H1 (cell line): ENCODE data around the gene TBC1D16. TPM values are rescaled to one million over a fixed set of nuclear protein-coding genes. Genes with fewer than 3 reads are reported as not detected.

Source experiments
- CTCF ChIA-PET: fragments of 300-600 bp; sonication (Branson Sonifier 250); formaldehyde crosslinking; loops from one replicate; lab custom pipeline; 2021; ENCODE audit not compliant: partially characterized antibody; lab: Charles Lee
- POLR2A ChIA-PET: fragments of 300-600 bp; sonication (Branson Sonifier 250); formaldehyde crosslinking; loops from one replicate; lab custom pipeline; 2021; ENCODE audit warnings: inconsistent platforms; ENCODE audit not compliant: partially characterized antibody; lab: Charles Lee
- DNase-seq, 2 experiments: peaks; one replicate each; pipeline versions ENCODE4 v3.0.0 to v3.0.0-alpha.2; 2010 to 2022; ENCODE audit warnings: low spot score in 2 of 2, low read depth in 1 of 2, mixed read lengths in 1 of 2
- FAIRE-seq: peaks from 2 replicates; lab custom pipeline; 2011; peaks lifted over from hg19 to GRCh38; lab: Jason Lieb, UNC
- H2AFZ ChIP-seq: 2 replicates; pipeline ENCODE4 v1.8.1; 2012; ENCODE audit warnings: low read length, inconsistent platforms
- H2AK5ac ChIP-seq: 2 replicates; pipeline ENCODE4 v1.6.1; 2013; ENCODE audit warnings: low read depth, low read length
- H2BK120ac ChIP-seq: replicated peaks from 2 replicates; pipeline ENCODE3; 2013; ENCODE audit warnings: low read depth, low read length, inconsistent platforms
- H2BK12ac ChIP-seq: 2 replicates; pipeline ENCODE4 v1.6.1; 2013; ENCODE audit warnings: low read depth, low read length
- H2BK15ac ChIP-seq: 2 replicates; pipeline ENCODE4 v1.6.1; 2013; ENCODE audit warnings: low read length
- H2BK20ac ChIP-seq: 2 replicates; pipeline ENCODE4 v1.6.1; 2013; ENCODE audit warnings: low read length
- H2BK5ac ChIP-seq: 2 replicates; pipeline ENCODE4 v1.6.1; 2013; ENCODE audit warnings: low read depth, low read length
- H3K14ac ChIP-seq: 2 replicates; pipeline ENCODE4 v1.6.1; 2013; ENCODE audit warnings: inconsistent platforms; ENCODE audit not compliant: insufficient read length
- H3K18ac ChIP-seq: 2 replicates; pipeline ENCODE4 v1.6.1; 2013; ENCODE audit warnings: low read length; ENCODE audit errors: extremely low read depth
- H3K23ac ChIP-seq: 2 replicates; pipeline ENCODE4 v1.6.1; 2013; ENCODE audit warnings: inconsistent platforms; ENCODE audit not compliant: insufficient read length
- H3K23me2 ChIP-seq: 2 replicates; pipeline ENCODE4 v1.6.1; 2013; ENCODE audit warnings: low read depth, low read length
- H3K27ac ChIP-seq: 2 replicates; pipeline ENCODE4 v1.6.1; 2011; ENCODE audit warnings: low read depth, low read length, inconsistent platforms
- H3K27me3 ChIP-seq, 4 experiments: replicated peaks in 1 of 4; 1 replicate in 1 of 4; 2 replicates in 3 of 4; pipeline versions ENCODE4 v1.6.1 to v1.8.1; 2011 to 2013; ENCODE audit warnings: low read length in 3 of 4, mild to moderate bottlenecking in 3 of 4, inconsistent platforms in 2 of 4, mixed read lengths in 2 of 4, moderate library complexity in 1 of 4; ENCODE audit not compliant: control insufficient read depth in 3 of 4, insufficient read depth in 3 of 4; ENCODE audit errors: extremely low read depth in 1 of 4
- H3K36me3 ChIP-seq, 4 experiments: 2 replicates each; pipeline versions ENCODE4 v1.6.1 to v1.8.1; 2011 to 2013; ENCODE audit warnings: mild to moderate bottlenecking in 4 of 4, low read length in 3 of 4, moderate library complexity in 2 of 4, control low read depth in 1 of 4, inconsistent platforms in 1 of 4; ENCODE audit not compliant: insufficient read depth in 4 of 4, control insufficient read depth in 2 of 4
- H3K4ac ChIP-seq: replicated peaks from 2 replicates; pipeline ENCODE3; 2013; ENCODE audit warnings: low read length, low read depth, mixed read lengths, inconsistent platforms; ENCODE audit not compliant: insufficient read length
- H3K4me1 ChIP-seq, 4 experiments: replicated peaks in 1 of 4; 1 replicate in 1 of 4; 2 replicates in 3 of 4; pipeline versions ENCODE4 v1.6.1 to v1.8.1; 2011 to 2013; ENCODE audit warnings: low read length in 3 of 4, inconsistent platforms in 2 of 4, mixed read lengths in 1 of 4; ENCODE audit not compliant: insufficient read depth in 4 of 4, control insufficient read depth in 3 of 4
- H3K4me2 ChIP-seq, 2 experiments: 2 replicates each; pipeline versions ENCODE4 v1.6.1 to v1.8.1; 2011 to 2013; ENCODE audit warnings: low read depth in 2 of 2, low read length in 2 of 2, control low read depth in 1 of 2, inconsistent platforms in 1 of 2, mild to moderate bottlenecking in 1 of 2; ENCODE audit not compliant: insufficient read depth in 1 of 2
- H3K4me3 ChIP-seq, 4 experiments: fragments of 200-600, 300-600 bp in 1 of 4; sonication (generic), shearing (Covaris generic), sonication (Bioruptor Twin) in 1 of 4; 2 replicates each; pipeline versions ENCODE4 v1.5.1 to v1.8.1; 2011 to 2016; ENCODE audit warnings: low read length in 4 of 4, low read depth in 3 of 4, control low read depth in 2 of 4, inconsistent platforms in 2 of 4, mild to moderate bottlenecking in 2 of 4, mixed read lengths in 1 of 4, moderate library complexity in 1 of 4; ENCODE audit not compliant: insufficient read depth in 2 of 4; ENCODE audit errors: extremely low read depth in 1 of 4
- H3K56ac ChIP-seq: replicated peaks from 2 replicates; pipeline ENCODE3; 2013; ENCODE audit warnings: low read depth, mild to moderate bottlenecking, mixed read lengths, low read length, inconsistent platforms; ENCODE audit not compliant: insufficient read length
- H3K79me1 ChIP-seq: 2 replicates; pipeline ENCODE4 v1.6.1; 2013; ENCODE audit warnings: low read depth, low read length, control low read depth
- H3K79me2 ChIP-seq, 2 experiments: 2 replicates each; pipeline versions ENCODE4 v1.6.1 to v1.8.1; 2012 to 2013; ENCODE audit warnings: low read length in 2 of 2, mild to moderate bottlenecking in 2 of 2, inconsistent platforms in 1 of 2; ENCODE audit not compliant: insufficient read depth in 2 of 2, control insufficient read depth in 1 of 2
- H3K9ac ChIP-seq, 4 experiments: replicated peaks in 1 of 4; 1 replicate in 1 of 4; 2 replicates in 3 of 4; pipeline versions ENCODE4 v1.6.1 to v1.8.1; 2011 to 2013; ENCODE audit warnings: low read depth in 3 of 4, low read length in 3 of 4, control low read depth in 2 of 4, mild to moderate bottlenecking in 2 of 4, moderate library complexity in 2 of 4, inconsistent platforms in 1 of 4; ENCODE audit errors: extremely low read depth in 1 of 4
- H3K9me3 ChIP-seq, 2 experiments: 2 replicates each; pipeline versions ENCODE4 v1.6.1 to v1.8.1; 2012 to 2013; ENCODE audit warnings: mild to moderate bottlenecking in 2 of 2, moderate library complexity in 2 of 2, control low read depth in 1 of 2, inconsistent platforms in 1 of 2, low read depth in 1 of 2, low read length in 1 of 2, mixed read lengths in 1 of 2; ENCODE audit not compliant: insufficient read depth in 2 of 2
- H4K20me1 ChIP-seq, 2 experiments: replicated peaks in 1 of 2; 2 replicates each; pipeline versions ENCODE3 to v1.8.1; 2011 to 2013; ENCODE audit warnings: inconsistent platforms in 2 of 2, low read length in 2 of 2, mild to moderate bottlenecking in 1 of 2; ENCODE audit not compliant: insufficient read depth in 2 of 2, control insufficient read depth in 1 of 2
- H4K5ac ChIP-seq: 2 replicates; pipeline ENCODE4 v1.6.1; 2013; ENCODE audit warnings: low read length, low read depth, mixed read lengths, inconsistent platforms; ENCODE audit not compliant: insufficient read length
- H4K8ac ChIP-seq: 2 replicates; pipeline ENCODE4 v1.8.0; 2013; ENCODE audit warnings: mild to moderate bottlenecking, moderate library complexity, low read length, inconsistent platforms; ENCODE audit not compliant: insufficient read depth; ENCODE audit errors: extremely low read depth
- H4K91ac ChIP-seq: replicated peaks from 2 replicates; pipeline ENCODE3; 2013; ENCODE audit warnings: low read length, mixed read lengths, inconsistent platforms; ENCODE audit not compliant: insufficient read length
- PHF8 ChIP-seq: fragments of 200-600 bp; sonication (generic); conservative IDR thresholded peaks from 2 replicates; pipeline ENCODE4 v1.7.1; 2012; ENCODE audit warnings: low read depth, mild to moderate bottlenecking, inconsistent platforms, low read length, moderate library complexity
- POLR2A ChIP-seq, 2 experiments: IDR thresholded peaks; 1 replicate in 1 of 2; 2 replicates in 1 of 2; pipeline ENCODE4 v1.6.1; 2011; ENCODE audit warnings: low read depth in 2 of 2, low read length in 2 of 2, mild to moderate bottlenecking in 2 of 2; ENCODE audit errors: control extremely low read depth in 1 of 2
- RBBP5 ChIP-seq: IDR thresholded peaks from 2 replicates; pipeline ENCODE4 v1.7.1; 2012; ENCODE audit warnings: low read depth, mild to moderate bottlenecking, inconsistent platforms, low read length, moderate library complexity, borderline replicate concordance
- WGBS, 2 experiments: shearing (Covaris generic) in 1 of 2; methylation state at CpG; one replicate each; pipeline versions ENCODE4 v1.1.6 to v1.1.7; 2013 to 2015; ENCODE audit warnings: low lambda C conversion rate in 2 of 2, mixed read lengths in 2 of 2, inconsistent platforms in 1 of 2, low coverage in 1 of 2, missing lambda C conversion rate in 1 of 2; ENCODE audit not compliant: insufficient replicate concordance in 2 of 2, insufficient coverage in 1 of 2, insufficient read length in 1 of 2; ENCODE audit errors: extremely low coverage in 1 of 2, missing lambda C conversion rate in 1 of 2; 5-methylcytosine and 5-hydroxymethylcytosine counted together
- polyA plus RNA-seq, 7 experiments: library from polyadenylated mRNA; depleted of rRNA in 3 of 7; stranded (reverse) in 5 of 7; unstranded in 2 of 7; fragments of >200 nt in 5 of 7; fragments of 200-250 nt in 2 of 7; gene quantifications; 1 replicate in 5 of 7; 2 replicates in 1 of 7; 4 replicates in 1 of 7; pipeline versions ENCODE4 v1.2.1 to v1.2.3, GENCODE V29; 2011 to 2013; ENCODE audit warnings: missing spikeins in 2 of 7, mixed read lengths in 2 of 7
- total RNA-seq: library from RNA; stranded (reverse); fragmentation: NEBNext Ultra II Directional; extraction: Animal tissue kit (Norgen Biotek cat#: 25700); gene quantifications from 2 replicates; pipeline ENCODE4 v1.2.1, GENCODE V29; 2021

Gene TBC1D16
- total and polyA plus RNA-seq, 2 of the 8 experiments (the other 6 are each of a cell fraction or from before 2014, with no cell fraction given), result 21.1 to 109 TPM

DNA sequence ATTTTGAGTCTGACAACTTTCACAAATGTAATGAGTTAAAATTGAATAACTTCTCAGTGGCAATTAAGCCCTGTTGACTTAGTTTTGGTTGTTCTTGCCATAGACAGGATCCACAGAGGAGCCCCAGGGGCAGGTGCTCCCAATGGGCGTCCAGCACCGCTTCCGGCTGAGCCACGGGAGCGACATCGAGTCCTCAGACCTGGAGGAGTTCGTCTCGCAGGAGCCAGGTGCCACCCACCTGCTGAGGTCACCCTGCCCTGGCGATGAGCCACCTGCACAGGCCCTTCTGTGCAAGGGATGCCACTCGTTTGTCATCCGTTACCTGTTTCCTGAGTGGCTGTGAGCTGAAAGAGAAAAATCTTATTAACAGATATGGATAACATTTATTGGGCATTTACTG is 11.5 kb upstream of the TBC1D16 start:
- CTCF ChIA-PET, result interaction anchor here (0.6 kb wide), 1 partner anchor 45 kb away, joined by 3 read pairs; no protein-coding TSS in a partner anchor
- 96% methylated on average over 11 of the region's 11 CpGs; no CpG with 5 or more reads in 1 of the 2 experiments for WGBS, 2 experiments

More for the DNA sequence above, 11.5 kb upstream of the TBC1D16 start:
- Histone ChIP-seq H4K8ac (no peak overlapping the region), H2BK12ac (no peak overlapping the region), H2AFZ (no peak overlapping the region), H3K23ac (no peak overlapping the region), H3K4ac (no peak overlapping the region), H3K18ac (no peak overlapping the region), H3K36me3 (peaks cover 0 to 2% (median 0%) of the 10 kb centered on the region in 4 experiments; a peak in 2 of 8 replicates), H3K27me3 (no peaks in the 10 kb centered on the region), H3K23me2 (no peaks in the 10 kb centered on the region), H3K4me2 (no peak overlapping the region), H3K9ac (no peak overlapping the region), H2BK120ac (no peak overlapping the region), H3K79me1 (no peaks in the 10 kb centered on the region), H4K20me1 (peaks cover 0 to 2% of the 10 kb centered on the region in 2 experiments), H2BK20ac (no peak overlapping the region), H3K14ac (no peak overlapping the region), H3K9me3 (no peaks in the 10 kb centered on the region), H4K91ac (no peak overlapping the region), H2BK15ac (no peak overlapping the region), H3K56ac (no peak overlapping the region), H3K79me2 (no peaks in the 10 kb centered on the region), H3K4me3 (no peak overlapping the region), H2BK5ac (no peak overlapping the region), H4K5ac (no peak overlapping the region), H3K4me1 (no peaks in the 10 kb centered on the region; a peak in 2 of 7 replicates), H3K27ac (no peak overlapping the region), H2AK5ac (no peak overlapping the region)
- POLR2A ChIA-PET, result interaction anchor here (0.6 kb wide), 1 partner anchor 42 kb away, joined by 3 read pairs; no protein-coding TSS in a partner anchor
- DNase-seq (no peak), FAIRE-seq (no peak)
- TF ChIP-seq PHF8, result no peak
- no peak for TF ChIP-seq POLR2A (IDR thresholded peaks at IDR 0.05; ENCODE audit: control extremely low read depth in 1 of 2, low read depth in 2 of 2, low read length in 2 of 2)
- TF ChIP-seq RBBP5, result no peak
